Neural cell (in vitro differentiated cells): ENCODE data around the gene GSG1L.

Experiments
- EZH2 ChIP-seq: fragments of 200-600, 300-800 bp; shearing (Covaris generic), sonication (generic); IDR thresholded peaks from 2 replicates; pipeline ENCODE4 v1.6.1; 2014; ENCODE audit warnings: antibody characterized with exemption, low read length, borderline replicate concordance, mild to moderate bottlenecking; ENCODE audit not compliant: insufficient read depth, poor library complexity, severe bottlenecking
- MXI1 ChIP-seq: fragments of 450-650 bp; conservative IDR thresholded peaks from 2 replicates; pipeline ENCODE4 v1.6.1; 2014; ENCODE audit warnings: antibody characterized with exemption, mild to moderate bottlenecking; ENCODE audit not compliant: poor library complexity, severe bottlenecking
- POLR2AphosphoS5 ChIP-seq: IDR thresholded peaks from 2 replicates; pipeline ENCODE4 v1.6.1; 2012
- TF ChIP-seq, protein P1 (sequence below): fragments of 450-650 bp; IDR thresholded peaks from 2 replicates; pipeline ENCODE4 v1.5.1; 2014; ENCODE audit warnings: antibody characterized with exemption, mild to moderate bottlenecking, moderate library complexity; ENCODE audit not compliant: poor library complexity, severe bottlenecking

DNA sequence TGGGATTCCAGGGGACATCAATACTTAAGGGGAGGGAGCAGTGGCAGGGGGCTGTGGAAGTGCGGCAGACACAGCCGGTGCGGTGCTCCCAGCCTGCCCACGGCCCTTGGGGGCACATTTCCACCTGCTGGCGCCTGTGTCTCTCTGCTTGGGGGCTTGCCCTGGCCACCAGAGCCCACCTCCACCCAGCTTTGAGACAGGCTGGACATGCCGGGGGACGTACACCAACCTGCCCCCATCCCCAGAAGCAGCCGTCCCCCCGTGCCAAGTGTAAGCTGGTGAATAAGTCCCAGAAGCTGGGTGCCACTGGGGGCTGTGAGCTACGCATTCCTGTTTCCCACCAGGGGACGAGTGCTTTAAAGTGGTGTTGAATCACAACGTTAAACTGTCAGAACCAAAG, 172.6 kb downstream of the GSG1L start:
- TF ChIP-seq, protein P1, sequence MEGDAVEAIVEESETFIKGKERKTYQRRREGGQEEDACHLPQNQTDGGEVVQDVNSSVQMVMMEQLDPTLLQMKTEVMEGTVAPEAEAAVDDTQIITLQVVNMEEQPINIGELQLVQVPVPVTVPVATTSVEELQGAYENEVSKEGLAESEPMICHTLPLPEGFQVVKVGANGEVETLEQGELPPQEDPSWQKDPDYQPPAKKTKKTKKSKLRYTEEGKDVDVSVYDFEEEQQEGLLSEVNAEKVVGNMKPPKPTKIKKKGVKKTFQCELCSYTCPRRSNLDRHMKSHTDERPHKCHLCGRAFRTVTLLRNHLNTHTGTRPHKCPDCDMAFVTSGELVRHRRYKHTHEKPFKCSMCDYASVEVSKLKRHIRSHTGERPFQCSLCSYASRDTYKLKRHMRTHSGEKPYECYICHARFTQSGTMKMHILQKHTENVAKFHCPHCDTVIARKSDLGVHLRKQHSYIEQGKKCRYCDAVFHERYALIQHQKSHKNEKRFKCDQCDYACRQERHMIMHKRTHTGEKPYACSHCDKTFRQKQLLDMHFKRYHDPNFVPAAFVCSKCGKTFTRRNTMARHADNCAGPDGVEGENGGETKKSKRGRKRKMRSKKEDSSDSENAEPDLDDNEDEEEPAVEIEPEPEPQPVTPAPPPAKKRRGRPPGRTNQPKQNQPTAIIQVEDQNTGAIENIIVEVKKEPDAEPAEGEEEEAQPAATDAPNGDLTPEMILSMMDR = no peak
- TF ChIP-seq MXI1 = no peak
- no peak for TF ChIP-seq EZH2
- no peak for TF ChIP-seq POLR2AphosphoS5
